SK-N-SH (cell line): ENCODE results near the gene DGCR8. TPM values are rescaled to one million over a fixed set of nuclear protein-coding genes. Genes with fewer than 3 reads are reported as not detected.

ENCODE experiments used
- CTCF ChIA-PET: fragments of 300-600, 350-600 bp; formaldehyde crosslinking; extraction: SDS; loops from one replicate; lab custom pipeline; 2021; lab: Yijun Ruan, JAX
- POLR2A ChIA-PET: fragments of 350-600 bp; sonication (Branson Sonifier 250); formaldehyde crosslinking; extraction: SDS; loops from one replicate; lab custom pipeline; 2020; ENCODE audit warnings: antibody characterized with exemption, inconsistent platforms; lab: Yijun Ruan, JAX
- DNase-seq: peaks from one replicate; pipeline ENCODE4 v3.0.0; 2012
- H2AFZ ChIP-seq: fragments of 200-600 bp; sonication (generic); 2 replicates; pipeline ENCODE4 v1.8.1; 2016; ENCODE audit warnings: antibody characterized with exemption, mild to moderate bottlenecking, low read depth
- H3F3A ChIP-seq: fragments of 200-600 bp; sonication (generic); replicated peaks from 2 replicates; pipeline ENCODE3; 2016; ENCODE audit warnings: antibody characterized with exemption, mild to moderate bottlenecking; ENCODE audit not compliant: insufficient read depth
- H3K27ac ChIP-seq, 2 experiments: fragments of 200-500 bp in 1 of 2; fragments of 200-600 bp in 1 of 2; sonication (Bioruptor generic) in 1 of 2; sonication (generic), shearing (Covaris generic) in 1 of 2; 2 replicates each; pipeline versions ENCODE4 v1.5.1 to v1.6.1; 2014 to 2016; ENCODE audit warnings: low read depth in 2 of 2, inconsistent platforms in 1 of 2, low read length in 1 of 2, mild to moderate bottlenecking in 1 of 2, mixed read lengths in 1 of 2
- H3K27me3 ChIP-seq: fragments of 200-600 bp; sonication (generic), shearing (Covaris generic); 2 replicates; pipeline ENCODE4 v1.6.1; 2016; ENCODE audit warnings: mixed run types; ENCODE audit not compliant: insufficient read depth
- H3K36me3 ChIP-seq, 2 experiments: fragments of 200-500 bp in 1 of 2; fragments of 200-600 bp in 1 of 2; sonication (Bioruptor generic) in 1 of 2; sonication (generic) in 1 of 2; replicated peaks in 1 of 2; 2 replicates each; pipeline versions ENCODE3 to v1.5.1; 2014 to 2016; ENCODE audit warnings: low read length in 1 of 2, mild to moderate bottlenecking in 1 of 2; ENCODE audit not compliant: insufficient read depth in 2 of 2, control insufficient read depth in 1 of 2
- H3K4me1 ChIP-seq, 2 experiments: fragments of 200-500 bp in 1 of 2; fragments of 200-600 bp in 1 of 2; sonication (Bioruptor generic) in 1 of 2; sonication (generic), shearing (Covaris generic) in 1 of 2; 2 replicates each; pipeline versions ENCODE4 v1.5.1 to v1.6.1; 2014 to 2016; ENCODE audit warnings: low read depth in 1 of 2, low read length in 1 of 2, mixed run types in 1 of 2; ENCODE audit not compliant: insufficient read depth in 2 of 2, control insufficient read depth in 1 of 2
- H3K4me2 ChIP-seq: fragments of 200-600 bp; sonication (generic), shearing (Covaris generic); 2 replicates; pipeline ENCODE4 v1.6.1; 2017; ENCODE audit warnings: mixed run types
- H3K4me3 ChIP-seq, 2 experiments: fragments of 200-500 bp in 1 of 2; fragments of 200-600 bp in 1 of 2; sonication (Bioruptor generic) in 1 of 2; sonication (generic), shearing (Covaris generic) in 1 of 2; 2 replicates each; pipeline versions ENCODE4 v1.5.1 to v1.8.1; 2014 to 2016; ENCODE audit warnings: low read depth in 2 of 2, inconsistent platforms in 1 of 2, low read length in 1 of 2, mild to moderate bottlenecking in 1 of 2, mixed read lengths in 1 of 2, moderate library complexity in 1 of 2
- H3K79me2 ChIP-seq: fragments of 200-600 bp; sonication (generic); 2 replicates; pipeline ENCODE4 v1.8.1; 2017; ENCODE audit warnings: mild to moderate bottlenecking; ENCODE audit not compliant: insufficient read depth
- H3K9ac ChIP-seq: fragments of 200-600 bp; sonication (generic); 2 replicates; pipeline ENCODE4 v1.6.1; 2017; ENCODE audit warnings: mixed run types
- H3K9me2 ChIP-seq: fragments of 200-600 bp; sonication (generic); 2 replicates; pipeline ENCODE4 v1.6.1; 2017; ENCODE audit warnings: mixed run types
- H3K9me3 ChIP-seq: fragments of 200-600 bp; sonication (generic); 2 replicates; pipeline ENCODE4 v1.6.1; 2017; ENCODE audit warnings: mixed run types, mild to moderate bottlenecking, moderate library complexity
- H4K20me1 ChIP-seq: fragments of 200-600 bp; sonication (generic); 2 replicates; pipeline ENCODE4 v1.6.1; 2017; ENCODE audit warnings: mild to moderate bottlenecking, mixed run types; ENCODE audit not compliant: insufficient read depth
- CHD2 ChIP-seq: fragments of 150-350 bp; IDR thresholded peaks from 2 replicates; pipeline ENCODE4 v1.6.1; 2018; ENCODE audit warnings: low read length; ENCODE audit not compliant: partially characterized antibody
- ELF1 ChIP-seq: IDR thresholded peaks from 2 replicates; pipeline ENCODE4 v1.4.0; 2012
- EP300 ChIP-seq, 2 experiments: IDR thresholded peaks; 2 replicates each; pipeline versions ENCODE4 v1.4.0 to v1.6.1; 2012; ENCODE audit warnings: borderline replicate concordance in 1 of 2, low read depth in 1 of 2, low read length in 1 of 2
- FOSL2 ChIP-seq: IDR thresholded peaks from 2 replicates; pipeline ENCODE4 v1.4.0; 2012; ENCODE audit warnings: low read depth, mild to moderate bottlenecking, moderate library complexity, borderline replicate concordance
- GATA2 ChIP-seq: sonication (generic); formaldehyde crosslinking; IDR thresholded peaks from 2 replicates; pipeline ENCODE4 v1.5.0; 2020; ENCODE audit warnings: mild to moderate bottlenecking, missing genetic modification reagents
- JUND ChIP-seq: IDR thresholded peaks from 2 replicates; pipeline ENCODE4 v1.4.0; 2012
- MEF2A ChIP-seq: IDR thresholded peaks from 2 replicates; pipeline ENCODE4 v1.4.0; 2012; ENCODE audit warnings: low read depth, borderline replicate concordance
- NRF1 ChIP-seq: IDR thresholded peaks from 2 replicates; pipeline ENCODE4 v1.6.1; 2012; ENCODE audit warnings: low read depth, mild to moderate bottlenecking, low read length
- POLR2AphosphoS5 ChIP-seq: IDR thresholded peaks from 2 replicates; pipeline ENCODE4 v1.6.1; 2012; ENCODE audit warnings: low read depth, low read length
- RAD21 ChIP-seq: IDR thresholded peaks from 2 replicates; pipeline ENCODE4 v1.6.1; 2012; ENCODE audit warnings: mild to moderate bottlenecking, low read length
- RCOR1 ChIP-seq: fragments of 150-350 bp; IDR thresholded peaks from 2 replicates; pipeline ENCODE4 v1.6.1; 2017; ENCODE audit warnings: antibody characterized with exemption, low read length
- RFX5 ChIP-seq: IDR thresholded peaks from 2 replicates; pipeline ENCODE4 v1.6.1; 2012; ENCODE audit warnings: mild to moderate bottlenecking, improper control_type of control experiment, low read length
- RXRA ChIP-seq: IDR thresholded peaks from 2 replicates; pipeline ENCODE4 v1.4.0; 2012; ENCODE audit warnings: low read depth, mild to moderate bottlenecking, borderline replicate concordance
- SIN3A ChIP-seq: IDR thresholded peaks from 2 replicates; pipeline ENCODE4 v1.6.1; 2012; ENCODE audit warnings: low read depth, mild to moderate bottlenecking, low read length, moderate library complexity, borderline replicate concordance
- TAF1 ChIP-seq: IDR thresholded peaks from 2 replicates; pipeline ENCODE4 v1.6.1; 2012; ENCODE audit warnings: low read depth, mild to moderate bottlenecking, low read length, moderate library complexity, borderline replicate concordance
- TCF12 ChIP-seq: IDR thresholded peaks from 2 replicates; pipeline ENCODE4 v1.4.0; 2012
- TEAD4 ChIP-seq: IDR thresholded peaks from 2 replicates; pipeline ENCODE4 v1.4.0; 2012; ENCODE audit warnings: mild to moderate bottlenecking, borderline replicate concordance; ENCODE audit not compliant: insufficient read depth
- USF1 ChIP-seq: IDR thresholded peaks from 2 replicates; pipeline ENCODE4 v1.4.0; 2012; ENCODE audit warnings: low read depth, borderline replicate concordance
- ZBTB33 ChIP-seq: IDR thresholded peaks from 2 replicates; pipeline ENCODE4 v1.4.0; 2012; ENCODE audit warnings: low read depth, borderline replicate concordance
- WGBS: methylation state at CpG from one replicate; pipeline ENCODE4 v1.1.6; 2017; ENCODE audit warnings: low lambda C conversion rate; 5-methylcytosine and 5-hydroxymethylcytosine counted together
- polyA plus RNA-seq, 3 experiments: library from polyadenylated mRNA; depleted of rRNA; stranded (reverse); fragments of >200 nt; gene quantifications; 2 replicates each; pipeline ENCODE4 v1.2.3, GENCODE V29; 2012
- TF ChIP-seq, protein P1 (sequence below): IDR thresholded peaks from 2 replicates; pipeline ENCODE4 v1.6.1; 2012; ENCODE audit warnings: mild to moderate bottlenecking, low read depth, low read length, moderate library complexity

DGCR8 gene
- polyA plus RNA-seq, 1 of the 3 experiments (the other 2 are of a cell fraction), result 26.5 TPM

DNA sequence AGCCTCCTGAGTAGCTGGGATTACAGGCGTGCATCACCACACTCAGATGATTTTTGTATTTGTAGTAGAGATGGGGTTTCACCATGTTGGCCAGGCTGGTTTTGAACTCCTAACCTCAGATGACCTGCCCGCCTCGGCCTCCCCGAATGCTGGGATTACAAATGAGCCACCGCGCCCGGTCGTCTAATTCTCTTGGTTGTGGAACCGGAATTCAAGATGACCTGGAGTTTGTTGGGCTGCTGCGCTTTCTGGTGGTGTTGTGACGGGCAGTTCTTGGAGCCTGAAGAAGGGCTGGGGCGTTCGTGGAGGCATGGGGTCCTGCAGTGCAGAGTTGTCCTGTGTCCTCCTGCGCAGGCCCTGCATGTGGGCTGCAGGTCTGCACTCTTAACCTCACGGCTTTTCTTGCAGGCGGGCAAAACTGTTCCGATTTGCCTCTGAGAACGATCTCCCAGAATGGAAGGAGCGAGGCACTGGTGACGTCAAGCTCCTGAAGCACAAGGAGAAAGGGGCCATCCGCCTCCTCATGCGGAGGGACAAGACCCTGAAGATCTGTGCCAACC is 41.9 kb downstream of the DGCR8 start:
- WGBS, result 93% methylated on average over 22 of the region's 22 CpGs
- Histone ChIP-seq H2AFZ (no peak overlapping the region), H3K9ac (no peak overlapping the region), H3K9me3 (no peaks in the 10 kb centered on the region), H3K36me3 (peaks cover 33 to 59% of the 10 kb centered on the region in 2 experiments), H3K27ac (no peak overlapping the region), H3K79me2 (peaks cover 64% of the 10 kb centered on the region), H3K4me3 (no peak overlapping the region), H3F3A (peaks cover 15% of the 10 kb centered on the region), H3K4me2 (no peak overlapping the region), H3K9me2 (no peaks in the 10 kb centered on the region), H3K27me3 (no peaks in the 10 kb centered on the region), H3K4me1 (peaks cover 9 to 14% of the 10 kb centered on the region in 2 experiments; a peak in 3 of 4 replicates), H4K20me1 (peaks cover 14% of the 10 kb centered on the region; the same call in 1 of the 2 replicates)
- no peak for TF ChIP-seq RFX5
- TF ChIP-seq RAD21, result no peak
- no peak for TF ChIP-seq SIN3A
- no peak for TF ChIP-seq TEAD4
- TF ChIP-seq, protein P1, sequence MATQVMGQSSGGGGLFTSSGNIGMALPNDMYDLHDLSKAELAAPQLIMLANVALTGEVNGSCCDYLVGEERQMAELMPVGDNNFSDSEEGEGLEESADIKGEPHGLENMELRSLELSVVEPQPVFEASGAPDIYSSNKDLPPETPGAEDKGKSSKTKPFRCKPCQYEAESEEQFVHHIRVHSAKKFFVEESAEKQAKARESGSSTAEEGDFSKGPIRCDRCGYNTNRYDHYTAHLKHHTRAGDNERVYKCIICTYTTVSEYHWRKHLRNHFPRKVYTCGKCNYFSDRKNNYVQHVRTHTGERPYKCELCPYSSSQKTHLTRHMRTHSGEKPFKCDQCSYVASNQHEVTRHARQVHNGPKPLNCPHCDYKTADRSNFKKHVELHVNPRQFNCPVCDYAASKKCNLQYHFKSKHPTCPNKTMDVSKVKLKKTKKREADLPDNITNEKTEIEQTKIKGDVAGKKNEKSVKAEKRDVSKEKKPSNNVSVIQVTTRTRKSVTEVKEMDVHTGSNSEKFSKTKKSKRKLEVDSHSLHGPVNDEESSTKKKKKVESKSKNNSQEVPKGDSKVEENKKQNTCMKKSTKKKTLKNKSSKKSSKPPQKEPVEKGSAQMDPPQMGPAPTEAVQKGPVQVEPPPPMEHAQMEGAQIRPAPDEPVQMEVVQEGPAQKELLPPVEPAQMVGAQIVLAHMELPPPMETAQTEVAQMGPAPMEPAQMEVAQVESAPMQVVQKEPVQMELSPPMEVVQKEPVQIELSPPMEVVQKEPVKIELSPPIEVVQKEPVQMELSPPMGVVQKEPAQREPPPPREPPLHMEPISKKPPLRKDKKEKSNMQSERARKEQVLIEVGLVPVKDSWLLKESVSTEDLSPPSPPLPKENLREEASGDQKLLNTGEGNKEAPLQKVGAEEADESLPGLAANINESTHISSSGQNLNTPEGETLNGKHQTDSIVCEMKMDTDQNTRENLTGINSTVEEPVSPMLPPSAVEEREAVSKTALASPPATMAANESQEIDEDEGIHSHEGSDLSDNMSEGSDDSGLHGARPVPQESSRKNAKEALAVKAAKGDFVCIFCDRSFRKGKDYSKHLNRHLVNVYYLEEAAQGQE, result no peak
- TF ChIP-seq EP300 (IDR thresholded peaks at IDR 0.05; ENCODE audit: borderline replicate concordance in 1 of 2, low read depth in 1 of 2, low read length in 1 of 2), result no peak
- TF ChIP-seq POLR2AphosphoS5, result no peak
- TF ChIP-seq GATA2 (CRISPR knock-in tag), result no peak
- TF ChIP-seq FOSL2, result no peak
- no peak for TF ChIP-seq ZBTB33
- TF ChIP-seq TAF1, result no peak
- no peak for TF ChIP-seq TCF12
- TF ChIP-seq ELF1, result no peak
- no peak for TF ChIP-seq JUND
- TF ChIP-seq RCOR1, result no peak
- no peak for TF ChIP-seq RXRA
- TF ChIP-seq NRF1, result no peak
- TF ChIP-seq USF1, result no peak
- TF ChIP-seq MEF2A, result no peak
- no peak for TF ChIP-seq CHD2
- ChIA-PET POLR2A (no interaction called here), CTCF (no interaction called here)
- DNase-seq, result no peak
